HepG2 (cell line): ENCODE data around the gene ARL14EP. TPM values are rescaled to one million over a fixed set of nuclear protein-coding genes. Genes with fewer than 3 reads are reported as not detected.

Source experiments
- ATAC-seq: fragments of 200-7000 bp; cut with Tn5 transposase; 3 replicates; pipeline ENCODE4 v1.9.1; 2020; ENCODE audit warnings: mild to moderate bottlenecking, moderate library complexity
- BruUV-seq: library from RNA; stranded (reverse); fragments of 400-500 nt; replicated peaks from 2 replicates; lab custom pipeline; 2021; lab: Mats Ljungman, UMichigan
- CTCF ChIA-PET: fragments of 300-600 bp; formaldehyde crosslinking; extraction: SDS; loops from one replicate; lab custom pipeline; 2021; ENCODE audit warnings: low total read pairs, inconsistent platforms, low intra/inter-chr PET ratio; lab: Yijun Ruan, JAX
- POLR2A ChIA-PET: fragments of 350-600 bp; sonication (Branson Sonifier 250); formaldehyde crosslinking; loops from one replicate; lab custom pipeline; 2020; ENCODE audit warnings: antibody characterized with exemption, inconsistent platforms; lab: Yijun Ruan, JAX
- DNase-seq: peaks from one replicate; pipeline ENCODE4 v3.0.0-alpha.2; 2015; ENCODE audit warnings: low spot score
- FAIRE-seq: peaks from 3 replicates; lab custom pipeline; 2011; peaks lifted over from hg19 to GRCh38; lab: Jason Lieb, UNC
- H2AFZ ChIP-seq: one replicate; pipeline ENCODE4 v1.6.1; 2011; ENCODE audit warnings: low read length, inconsistent platforms
- H3K27ac ChIP-seq: fragments of 300-600 bp; 3 replicates; pipeline ENCODE4 v1.8.0; 2011; ENCODE audit warnings: mixed run types, mild to moderate bottlenecking, mixed read lengths, low read length, inconsistent platforms; ENCODE audit not compliant: insufficient read depth; ENCODE audit errors: extremely low read length
- H3K27me3 ChIP-seq, 2 experiments: fragments of 200-600 bp in 1 of 2; 2 replicates in 1 of 2; 3 replicates in 1 of 2; pipeline versions ENCODE4 v1.6.0 to v1.8.0; 2011; ENCODE audit warnings: low read length in 2 of 2, mild to moderate bottlenecking in 2 of 2, moderate library complexity in 2 of 2, inconsistent platforms in 1 of 2; ENCODE audit not compliant: insufficient read depth in 2 of 2, control insufficient read depth in 1 of 2
- H3K36me3 ChIP-seq, 2 experiments: fragments of 200-600 bp in 1 of 2; replicated peaks in 1 of 2; 2 replicates in 1 of 2; 3 replicates in 1 of 2; pipeline versions ENCODE4 v1.5.1 to v1.8.0; 2011; ENCODE audit warnings: low read length in 2 of 2, inconsistent platforms in 1 of 2; ENCODE audit not compliant: insufficient read depth in 2 of 2, control insufficient read depth in 1 of 2
- H3K4me1 ChIP-seq: 2 replicates; pipeline ENCODE4 v1.5.1; 2012; ENCODE audit warnings: low read length, inconsistent platforms; ENCODE audit not compliant: insufficient read depth
- H3K4me2 ChIP-seq: 2 replicates; pipeline ENCODE4 v1.6.0; 2011; ENCODE audit warnings: low read depth, low read length, inconsistent platforms
- H3K4me3 ChIP-seq, 3 experiments: fragments of 200-600 bp in 1 of 3; sonication (generic), shearing (Covaris generic) in 1 of 3; replicated peaks in 1 of 3; 2 replicates each; pipeline ENCODE4 v1.5.1; 2011 to 2016; ENCODE audit warnings: low read length in 3 of 3, inconsistent platforms in 2 of 3, low read depth in 2 of 3, mild to moderate bottlenecking in 2 of 3, control low read depth in 1 of 3, mixed read lengths in 1 of 3; ENCODE audit not compliant: insufficient read depth in 1 of 3
- H3K79me2 ChIP-seq: one replicate; pipeline ENCODE4 v1.6.1; 2011; ENCODE audit warnings: low read length, inconsistent platforms; ENCODE audit not compliant: insufficient read depth
- H3K9ac ChIP-seq: 2 replicates; pipeline ENCODE4 v1.6.0; 2011; ENCODE audit warnings: mild to moderate bottlenecking, low read depth, low read length, inconsistent platforms; ENCODE audit not compliant: insufficient read depth
- H3K9me3 ChIP-seq: 2 replicates; pipeline ENCODE4 v1.5.1; 2012; ENCODE audit warnings: mild to moderate bottlenecking, low read length
- H4K20me1 ChIP-seq: 2 replicates; pipeline ENCODE4 v1.6.0; 2011; ENCODE audit warnings: inconsistent platforms, mild to moderate bottlenecking, low read length, moderate library complexity; ENCODE audit not compliant: insufficient read depth
- E2F2 ChIP-seq: sonication (generic); formaldehyde crosslinking; IDR thresholded peaks from 2 replicates; pipeline ENCODE4 v1.4.0; 2020; ENCODE audit warnings: missing genetic modification reagents, borderline replicate concordance
- ERF ChIP-seq: IDR thresholded peaks from 2 replicates; pipeline ENCODE4 v1.6.1; 2018; ENCODE audit warnings: missing biosample characterization, missing genetic modification reagents
- HMGXB3 ChIP-seq: sonication (generic); formaldehyde crosslinking; IDR thresholded peaks from 2 replicates; pipeline ENCODE4 v1.4.0; 2020; ENCODE audit warnings: missing genetic modification reagents, borderline replicate concordance
- MXD4 ChIP-seq: IDR thresholded peaks from 2 replicates; pipeline ENCODE4 v1.6.1; 2016; ENCODE audit warnings: mild to moderate bottlenecking, missing biosample characterization, missing genetic modification reagents
- NFYC ChIP-seq: IDR thresholded peaks from 2 replicates; pipeline ENCODE4 v1.6.1; 2016; ENCODE audit warnings: missing genetic modification reagents, missing compliant biosample characterization
- NR2F2 ChIP-seq: IDR thresholded peaks from 2 replicates; pipeline ENCODE4 v1.6.1; 2012; ENCODE audit warnings: low read depth, inconsistent platforms, borderline replicate concordance
- ZBTB39 ChIP-seq: sonication (generic); formaldehyde crosslinking; IDR thresholded peaks from 2 replicates; pipeline ENCODE4 v1.5.0; 2020; ENCODE audit warnings: missing genetic modification reagents
- ZBTB44 ChIP-seq: sonication (generic); formaldehyde crosslinking; IDR thresholded peaks from 2 replicates; pipeline ENCODE4 v1.4.0; 2020; ENCODE audit warnings: missing genetic modification reagents
- ZBTB8A ChIP-seq: sonication (generic); formaldehyde crosslinking; IDR thresholded peaks from 2 replicates; pipeline ENCODE4 v1.4.0; 2020; ENCODE audit warnings: mild to moderate bottlenecking, low read depth, missing genetic modification reagents, borderline replicate concordance
- ZNF10 ChIP-seq: sonication (generic); formaldehyde crosslinking; IDR thresholded peaks from 2 replicates; pipeline ENCODE4 v1.4.0; 2020; ENCODE audit warnings: mild to moderate bottlenecking, low read depth, missing genetic modification reagents, borderline replicate concordance
- ZNF331 ChIP-seq: sonication (generic); formaldehyde crosslinking; IDR thresholded peaks from 2 replicates; pipeline ENCODE4 v1.4.0; 2020; ENCODE audit warnings: missing genetic modification reagents
- ZNF451 ChIP-seq: sonication (generic); formaldehyde crosslinking; IDR thresholded peaks from 2 replicates; pipeline ENCODE4 v1.5.0; 2020; ENCODE audit warnings: mild to moderate bottlenecking, missing genetic modification reagents
- ZNF558 ChIP-seq: sonication (generic); formaldehyde crosslinking; IDR thresholded peaks from 2 replicates; pipeline ENCODE4 v1.9.0; 2022; ENCODE audit warnings: mild to moderate bottlenecking, missing genetic modification reagents, borderline replicate concordance
- ZSCAN9 ChIP-seq: IDR thresholded peaks from 2 replicates; pipeline ENCODE4 v1.6.1; 2016; ENCODE audit warnings: borderline replicate concordance
- in situ Hi-C: cut with HindIII; loops from 2 replicates; pipeline ENCODE4 v1.10.0; 2017; ENCODE audit warnings: low pct_unique_long_range_greater_than_20kb; ENCODE audit not compliant: extremely low pct_ligation_motif_present
- intact Hi-C: fragments of 100-400 bp; cut with micrococcal nuclease; formaldehyde crosslinking; loops from one replicate; pipeline ENCODE4 v1.10.0; 2022; ENCODE audit not compliant: unreplicated experiment
- polyA plus RNA-seq, 8 experiments: library from polyadenylated mRNA; depleted of rRNA in 3 of 8; stranded (reverse) in 7 of 8; unstranded in 1 of 8; fragments of >200 nt; fragmentation: Illumina TruSeq in 4 of 8; extraction: Trizol in 4 of 8; gene quantifications; 2 replicates each; pipeline versions ENCODE4 v1.2.1 to v1.2.3, GENCODE V29; 2011 to 2016; ENCODE audit warnings: low read depth in 4 of 8, missing spikeins in 1 of 8, mixed read lengths in 1 of 8; ENCODE audit not compliant: insufficient read depth in 1 of 8
- total RNA-seq, 5 experiments: library from RNA; depleted of rRNA; stranded (reverse); fragments of >200 nt; fragmentation: Illumina TruSeq; extraction: Trizol; gene quantifications; 2 replicates each; pipeline ENCODE4 v1.2.3, GENCODE V29; 2016; ENCODE audit warnings: low read depth in 1 of 5

The ARL14EP gene
- total and polyA plus RNA-seq, 2 of the 13 experiments (the other 11 are each of a cell fraction or from before 2014, with no cell fraction given): 9.8 to 15.4 TPM

- no peak for TF ChIP-seq HMGXB3 (CRISPR knock-in tag)
Measured at GRCh38 chr11:30346068-30346688, 23.3 kb downstream of the ARL14EP start (continued).

- peak; percentile 43; the same call in 1 of the 3 replicates for ATAC-seq
- TF ChIP-seq ZBTB44: no peak
- TF ChIP-seq ERF (CRISPR knock-in tag): no peak
- TF ChIP-seq ZNF451 (CRISPR knock-in tag): no peak
- no peak for TF ChIP-seq ZNF10 (CRISPR knock-in tag)
- TF ChIP-seq ZNF558 (CRISPR knock-in tag): no peak
- TF ChIP-seq ZBTB8A: no peak
- TF ChIP-seq ZSCAN9 (CRISPR knock-in tag): no peak
- TF ChIP-seq ZBTB39 (CRISPR knock-in tag): no peak
- no peak for TF ChIP-seq NR2F2
- TF ChIP-seq E2F2 (CRISPR knock-in tag): no peak
- TF ChIP-seq ZNF331 (CRISPR knock-in tag): no peak
- TF ChIP-seq MXD4: no peak
- TF ChIP-seq NFYC (CRISPR knock-in tag): no peak
Measured at GRCh38 chr11:30348035-30348434, 25.1 kb downstream of the ARL14EP start.

More at GRCh38 chr11:30348035-30348434, 25.1 kb downstream of the ARL14EP start:
- BruUV-seq: no TSS peak
- FAIRE-seq (no peak), DNase-seq (no peak)
- H3K9me3 ChIP-seq: no peaks in the 10 kb centered on the region
- H3K4me1 ChIP-seq: no peaks in the 10 kb centered on the region
- in situ Hi-C loops: no loop called here
- intact Hi-C loops: no loop called here
- no peaks in the 10 kb centered on the region for H3K79me2 ChIP-seq
- CTCF ChIA-PET: no interaction called here
- H3K4me3 ChIP-seq: no peak overlapping the region
- no peaks in the 10 kb centered on the region for H4K20me1 ChIP-seq
- H3K9ac ChIP-seq: no peak overlapping the region
- no peak overlapping the region for H2AFZ ChIP-seq
- H3K27me3 ChIP-seq: peaks cover 0 to 4% of the 10 kb centered on the region in 2 experiments; a peak in 1 of 5 replicates
- no peaks in the 10 kb centered on the region for H3K36me3 ChIP-seq
- H3K27ac ChIP-seq: no peak overlapping the region
- POLR2A ChIA-PET: no interaction called here
- H3K4me2 ChIP-seq: no peak overlapping the region
